ENCODE results near the gene CNTN4. TPM values are rescaled to one million over a fixed set of nuclear protein-coding genes. Genes with fewer than 3 reads are reported as not detected.
A peak's percentile ranks its signal among the peaks of the same experiment; 100 is the strongest.

The CNTN4 gene
- total RNA-seq, 1 experiment from 2014 or later = 5.7 TPM

- BruUV-seq (replicated peaks) = no TSS peak
- H3K4me1 ChIP-seq (ENCODE audit: insufficient read depth, low read length, poor library complexity, severe bottlenecking) = peaks cover 7% of the 10 kb centered on the region
- no peak overlapping the region for H3K4me3 ChIP-seq (ENCODE audit: low read depth, low read length, poor library complexity, severe bottlenecking)
- no peak for DNase-seq (ENCODE audit: low spot score)
- TF ChIP-seq EZH2 (IDR thresholded peaks at IDR 0.05; ENCODE audit: borderline replicate concordance, low read depth, low read length, poor library complexity, severe bottlenecking) (no peak), CTCF (conservative IDR thresholded peaks at IDR 0.05; ENCODE audit: low read depth, low read length) (no peak)
- POLR2A ChIA-PET (ENCODE audit: low non-redundant PET) = no interaction called here
- no peaks in the 10 kb centered on the region for H3K36me3 ChIP-seq (ENCODE audit: insufficient read depth, low read length, poor library complexity, severe bottlenecking)
- no peak overlapping the region for H3K27ac ChIP-seq (ENCODE audit: low read depth, low read length, poor library complexity, severe bottlenecking)
- no peaks in the 10 kb centered on the region for H3K27me3 ChIP-seq (replicated peaks; ENCODE audit: insufficient read depth, low read depth, low read length, poor library complexity)
- intact Hi-C loops (cut with micrococcal nuclease; ENCODE audit: unreplicated experiment) = no loop called here
- no peaks in the 10 kb centered on the region for H3K9me3 ChIP-seq (ENCODE audit: low read depth, low read length, poor library complexity, severe bottlenecking)
- CTCF ChIA-PET = no interaction called here
Observed at GRCh38 chr3:2352134-2352762, 253.6 kb downstream of the CNTN4 start.

GRCh38 chr3:2354702-2355101, 256.0 kb downstream of the CNTN4 start:
- no TSS peak for BruUV-seq (replicated peaks)
- ChIA-PET POLR2A (ENCODE audit: low non-redundant PET) (no interaction called here), CTCF (no interaction called here)
- Histone ChIP-seq H3K27me3 (replicated peaks; ENCODE audit: insufficient read depth, low read depth, low read length, poor library complexity) (no peaks in the 10 kb centered on the region), H3K4me3 (ENCODE audit: low read depth, low read length, poor library complexity, severe bottlenecking) (no peak overlapping the region), H3K4me1 (ENCODE audit: insufficient read depth, low read length, poor library complexity, severe bottlenecking) (peaks cover 7% of the 10 kb centered on the region), H3K27ac (ENCODE audit: low read depth, low read length, poor library complexity, severe bottlenecking) (no peak overlapping the region), H3K9me3 (ENCODE audit: low read depth, low read length, poor library complexity, severe bottlenecking) (no peaks in the 10 kb centered on the region), H3K36me3 (ENCODE audit: insufficient read depth, low read length, poor library complexity, severe bottlenecking) (no peaks in the 10 kb centered on the region)
- intact Hi-C loops (cut with micrococcal nuclease; ENCODE audit: unreplicated experiment) = no loop called here
- TF ChIP-seq EZH2 (IDR thresholded peaks at IDR 0.05; ENCODE audit: borderline replicate concordance, low read depth, low read length, poor library complexity, severe bottlenecking) (no peak), CTCF (conservative IDR thresholded peaks at IDR 0.05; ENCODE audit: low read depth, low read length) (no peak)
- peak; percentile 83 for DNase-seq (ENCODE audit: low spot score)

DNA sequence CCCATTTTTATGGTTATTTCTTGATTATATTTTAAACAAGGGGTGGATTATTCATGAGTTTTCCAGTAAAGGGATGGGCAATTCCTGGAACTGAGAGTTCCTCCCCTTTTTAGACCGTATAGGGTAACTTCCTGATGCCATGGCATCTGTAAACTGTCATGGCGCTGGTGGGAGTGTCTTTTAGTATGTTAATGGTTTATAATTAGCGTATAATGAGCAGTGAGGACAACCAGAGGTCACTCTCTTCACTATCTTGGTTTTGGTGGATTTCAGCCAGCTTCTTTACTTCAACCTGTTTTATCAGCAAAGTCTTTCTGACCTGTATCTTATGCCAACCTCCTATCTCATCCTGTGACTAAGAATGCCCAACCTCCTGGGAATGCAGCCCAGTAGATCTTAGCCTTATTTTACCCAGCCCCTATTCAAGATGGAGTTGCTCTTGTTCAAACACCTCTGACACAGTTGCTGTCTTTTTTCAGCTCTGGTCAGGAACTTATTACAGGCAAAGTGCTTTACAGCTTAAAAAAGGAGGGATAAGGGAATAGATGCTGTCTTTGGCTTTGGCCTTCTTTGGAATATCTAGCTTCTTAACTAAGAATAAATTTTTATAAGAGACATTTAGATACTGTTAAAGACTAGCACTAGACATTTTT, 257.8 kb downstream of the CNTN4 start:
- DNase-seq (ENCODE audit: low spot score) = no peak
- Histone ChIP-seq H3K9me3 (ENCODE audit: low read depth, low read length, poor library complexity, severe bottlenecking) (no peaks in the 10 kb centered on the region), H3K27me3 (replicated peaks; ENCODE audit: insufficient read depth, low read depth, low read length, poor library complexity) (no peaks in the 10 kb centered on the region), H3K27ac (ENCODE audit: low read depth, low read length, poor library complexity, severe bottlenecking) (no peak overlapping the region), H3K4me3 (ENCODE audit: low read depth, low read length, poor library complexity, severe bottlenecking) (no peak overlapping the region), H3K4me1 (ENCODE audit: insufficient read depth, low read length, poor library complexity, severe bottlenecking) (peaks cover 7% of the 10 kb centered on the region), H3K36me3 (ENCODE audit: insufficient read depth, low read length, poor library complexity, severe bottlenecking) (no peaks in the 10 kb centered on the region)
- ChIA-PET POLR2A (ENCODE audit: low non-redundant PET) (no interaction called here), CTCF (no interaction called here)
- TF ChIP-seq CTCF (conservative IDR thresholded peaks at IDR 0.05; ENCODE audit: low read depth, low read length) = no peak
- TF ChIP-seq EZH2 (IDR thresholded peaks at IDR 0.05; ENCODE audit: borderline replicate concordance, low read depth, low read length, poor library complexity, severe bottlenecking) = no peak
- no TSS peak for BruUV-seq (replicated peaks)
- intact Hi-C loops (cut with micrococcal nuclease; ENCODE audit: unreplicated experiment) = no loop called here

Data from A673 (cell line).